Measurements from ENCODE around the gene TPGS1.

TPGS1 gene

GRCh38 chr19:539429-540030 lies 32.2 kb downstream of the TPGS1 start:
- DNase-seq (ENCODE audit: low read depth in 2 of 2): no peak

GRCh38 chr19:540867-541637 lies 33.8 kb downstream of the TPGS1 start:
- no peak for DNase-seq (ENCODE audit: low read depth in 2 of 2)

GRCh38 chr19:541699-542098 lies 34.4 kb downstream of the TPGS1 start:
- no peak for DNase-seq (ENCODE audit: low read depth in 2 of 2)

- no peak for DNase-seq (ENCODE audit: low read depth in 2 of 2)
Measured at GRCh38 chr19:542173-542866, 35.0 kb downstream of the TPGS1 start.

GRCh38 chr19:543910-544608 lies 36.8 kb downstream of the TPGS1 start, which contains the start of gene GZMM:
TSS of gene GZMM (plus strand) at chr19:544053. CDS start at chr19:544072, 19 bp downstream.
- peak; percentile 67 to 71 for DNase-seq (ENCODE audit: low read depth in 2 of 2)

GRCh38 chr19:547117-547516 lies 39.8 kb downstream of the TPGS1 start:
- DNase-seq (ENCODE audit: low read depth in 2 of 2): no peak

GRCh38 chr19:547836-548720 lies 40.8 kb downstream of the TPGS1 start:
- DNase-seq (ENCODE audit: low read depth in 2 of 2): no peak

GRCh38 chr19:548886-549830 lies 41.9 kb downstream of the TPGS1 start:
- DNase-seq (ENCODE audit: low read depth in 2 of 2): no peak

- DNase-seq (ENCODE audit: low read depth in 2 of 2): no peak
Measured at GRCh38 chr19:554817-555216, 47.5 kb downstream of the TPGS1 start.

- DNase-seq (ENCODE audit: low read depth in 2 of 2): no peak
Measured at GRCh38 chr19:555474-555808, 48.1 kb downstream of the TPGS1 start.

GRCh38 chr19:556611-557382 lies 49.5 kb downstream of the TPGS1 start:
- no peak for DNase-seq (ENCODE audit: low read depth in 2 of 2)

GRCh38 chr19:558770-559439 lies 51.6 kb downstream of the TPGS1 start:
- DNase-seq (ENCODE audit: low read depth in 2 of 2): no peak

GRCh38 chr19:560121-560520 lies 52.8 kb downstream of the TPGS1 start:
- no peak for DNase-seq (ENCODE audit: low read depth in 2 of 2)

GRCh38 chr19:566403-566802 lies 59.1 kb downstream of the TPGS1 start:
- no peak for DNase-seq (ENCODE audit: low read depth in 2 of 2)

- DNase-seq (ENCODE audit: low read depth in 2 of 2): no peak
Measured at GRCh38 chr19:566844-567243, 59.5 kb downstream of the TPGS1 start.

- DNase-seq (ENCODE audit: low read depth in 2 of 2): no peak
Measured at GRCh38 chr19:567296-567900, 60.1 kb downstream of the TPGS1 start.
